ENCODE results near the gene PCP4. TPM values are rescaled to one million over a fixed set of nuclear protein-coding genes. Genes with fewer than 3 reads are reported as not detected.
A peak's percentile ranks its signal among the peaks of the same experiment; 100 is the strongest.

PCP4 gene
- not detected for total RNA-seq

DNA sequence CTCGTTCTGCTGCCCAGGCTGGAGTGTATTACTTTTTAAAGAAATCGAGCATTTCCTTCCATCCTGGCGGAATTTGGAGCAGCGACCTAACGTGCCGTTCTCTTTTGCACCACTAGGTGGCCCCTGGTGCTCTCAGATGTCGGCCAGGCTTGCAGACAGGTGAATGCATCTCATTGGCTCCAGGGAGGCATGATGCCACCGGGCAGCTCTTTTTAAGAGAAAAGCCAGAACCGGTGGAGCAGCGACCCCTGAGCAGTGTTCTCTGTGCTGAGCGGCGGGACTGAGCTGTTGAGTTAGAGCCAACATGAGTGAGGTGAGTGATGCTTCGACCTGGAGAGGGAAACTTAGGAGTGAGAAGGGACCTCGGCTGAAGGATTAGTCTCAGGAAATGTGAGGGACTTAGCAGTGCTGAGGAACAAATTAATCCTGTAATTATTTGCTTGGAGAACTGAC lies at the start of gene PCP4:
TSS of gene PCP4 (plus strand) at position 241 of the 453 bp plus-strand sequence. CDS start at position 305, 64 bp downstream.
- no peaks in the 10 kb centered on the region for H3K27me3 Mint-ChIP-seq
- no peaks in the 10 kb centered on the region for H3K4me1 Mint-ChIP-seq
- H3K9me3 Mint-ChIP-seq (ENCODE audit: low read depth) = no peaks in the 10 kb centered on the region
- H3K36me3 Mint-ChIP-seq = no peaks in the 10 kb centered on the region
- ATAC-seq = no peak
- H3K27ac Mint-ChIP-seq = no peak within 1 kb of the TSS
- CTCF ChIA-PET = interaction anchor here (0.8 to 1.6 kb wide), 5 partner anchors 11 to 254 kb away, joined by 3 to 4 read pairs (median 3); no protein-coding TSS in a partner anchor
- no peak within 1 kb of the TSS for H3K4me3 Mint-ChIP-seq
- DNase-seq = peak; percentile 45

DNA sequence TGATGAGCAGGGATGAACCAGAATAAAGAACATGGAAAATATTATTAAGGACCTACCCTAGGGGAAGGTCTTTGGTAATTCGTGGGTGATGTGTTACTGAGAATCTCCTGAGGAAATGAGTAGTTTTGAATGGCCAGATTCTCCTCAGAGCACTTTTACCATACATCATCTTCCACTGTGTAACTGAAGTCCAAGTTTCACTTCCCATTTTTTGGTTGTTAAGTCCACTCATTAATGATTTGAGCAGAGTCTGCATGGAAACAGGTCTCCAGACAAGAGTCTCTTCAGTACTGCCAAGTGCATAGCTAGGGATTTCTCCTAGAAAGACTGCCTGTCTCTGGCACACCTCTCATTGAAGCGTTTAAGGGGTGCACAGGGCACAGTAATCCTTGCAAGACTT lies 48.7 kb upstream of the PCP4 start:
- H3K36me3 Mint-ChIP-seq = no peaks in the 10 kb centered on the region
- no peaks in the 10 kb centered on the region for H3K27me3 Mint-ChIP-seq
- no peak for ATAC-seq
- no peak overlapping the region for H3K27ac Mint-ChIP-seq
- H3K4me1 Mint-ChIP-seq = no peaks in the 10 kb centered on the region
- H3K9me3 Mint-ChIP-seq (ENCODE audit: low read depth) = no peaks in the 10 kb centered on the region
- no peak for DNase-seq
- no peak overlapping the region for H3K4me3 Mint-ChIP-seq
- CTCF ChIA-PET = no interaction called here

DNA sequence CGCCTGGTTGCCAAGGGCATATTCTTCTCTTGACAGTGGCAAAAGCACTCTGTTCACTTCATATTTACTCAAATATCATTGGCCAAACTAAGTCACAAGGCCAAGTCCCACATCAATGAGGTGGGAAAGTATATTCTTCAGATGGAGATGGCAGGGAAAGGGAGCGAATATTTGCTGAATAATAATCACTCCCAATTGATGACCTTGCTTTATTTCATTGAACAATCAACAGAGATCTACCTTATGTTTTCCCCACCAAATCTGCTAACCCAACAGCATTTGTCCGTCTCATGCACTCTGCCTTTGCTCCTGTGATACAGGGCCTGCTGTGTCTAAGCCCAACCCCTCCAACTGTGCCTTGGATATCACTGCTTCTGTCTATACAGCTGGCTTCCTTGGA lies 45.2 kb upstream of the PCP4 start:
- CTCF ChIA-PET = no interaction called here
- no peak overlapping the region for H3K4me3 Mint-ChIP-seq

DNA sequence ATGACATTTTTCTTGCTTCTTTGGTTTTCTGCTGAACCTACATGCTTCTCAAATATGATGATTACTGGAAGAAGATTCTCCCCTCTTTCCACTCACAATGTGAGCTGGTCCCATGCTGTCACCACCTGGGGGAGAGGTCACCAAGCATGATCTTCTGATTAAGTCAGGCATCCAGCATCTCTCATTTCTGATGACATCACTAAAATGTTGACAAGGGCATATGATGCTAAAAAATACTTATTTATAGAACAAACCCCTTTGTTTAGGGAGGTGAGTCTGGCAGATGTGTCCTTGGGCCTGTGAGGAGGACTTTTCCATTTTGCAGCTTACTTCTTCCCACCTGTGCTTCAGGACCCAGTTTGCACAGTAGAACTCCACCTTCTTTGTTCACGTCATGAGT lies 42.0 kb upstream of the PCP4 start:
- Mint-ChIP-seq H3K4me3 (no peak overlapping the region), H3K27ac (no peak overlapping the region), H3K27me3 (no peaks in the 10 kb centered on the region), H3K9me3 (ENCODE audit: low read depth) (peaks cover 6% of the 10 kb centered on the region), H3K36me3 (no peaks in the 10 kb centered on the region), H3K4me1 (no peaks in the 10 kb centered on the region)
- ATAC-seq (no peak), DNase-seq (no peak)
- CTCF ChIA-PET = no interaction called here

More for the DNA sequence above, 45.2 kb upstream of the PCP4 start:
- H3K27me3 Mint-ChIP-seq = no peaks in the 10 kb centered on the region
- no peaks in the 10 kb centered on the region for H3K36me3 Mint-ChIP-seq
- no peak overlapping the region for H3K27ac Mint-ChIP-seq
- peaks cover 6% of the 10 kb centered on the region for H3K9me3 Mint-ChIP-seq (ENCODE audit: low read depth)
- ATAC-seq (no peak), DNase-seq (no peak)
- H3K4me1 Mint-ChIP-seq = no peaks in the 10 kb centered on the region

DNA sequence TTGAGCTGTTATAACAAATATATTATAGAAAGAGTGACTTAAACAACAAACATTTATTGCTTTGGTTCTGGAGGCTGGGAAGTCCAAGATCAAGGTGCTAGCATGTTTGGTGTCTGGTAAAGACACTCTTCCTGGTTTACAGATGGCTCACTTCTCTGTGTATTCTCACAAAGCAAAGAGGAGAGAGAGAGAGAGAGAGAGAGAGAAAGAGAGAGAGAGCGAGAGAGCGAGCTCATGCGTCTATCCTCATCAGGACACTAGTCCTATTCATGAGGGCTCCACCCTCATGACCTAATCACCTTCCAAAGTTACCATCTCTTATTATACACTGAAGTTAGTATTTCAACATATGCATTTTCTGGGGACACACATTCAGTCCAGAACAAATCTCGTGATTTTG lies 32.7 kb upstream of the PCP4 start:
- H3K27me3 Mint-ChIP-seq = no peaks in the 10 kb centered on the region
- H3K4me1 Mint-ChIP-seq = no peaks in the 10 kb centered on the region
- CTCF ChIA-PET = no interaction called here
- no peaks in the 10 kb centered on the region for H3K36me3 Mint-ChIP-seq
- H3K4me3 Mint-ChIP-seq = no peak overlapping the region
- peaks cover 2% of the 10 kb centered on the region for H3K9me3 Mint-ChIP-seq (ENCODE audit: low read depth)
- DNase-seq (no peak), ATAC-seq (no peak)
- no peak overlapping the region for H3K27ac Mint-ChIP-seq

DNA sequence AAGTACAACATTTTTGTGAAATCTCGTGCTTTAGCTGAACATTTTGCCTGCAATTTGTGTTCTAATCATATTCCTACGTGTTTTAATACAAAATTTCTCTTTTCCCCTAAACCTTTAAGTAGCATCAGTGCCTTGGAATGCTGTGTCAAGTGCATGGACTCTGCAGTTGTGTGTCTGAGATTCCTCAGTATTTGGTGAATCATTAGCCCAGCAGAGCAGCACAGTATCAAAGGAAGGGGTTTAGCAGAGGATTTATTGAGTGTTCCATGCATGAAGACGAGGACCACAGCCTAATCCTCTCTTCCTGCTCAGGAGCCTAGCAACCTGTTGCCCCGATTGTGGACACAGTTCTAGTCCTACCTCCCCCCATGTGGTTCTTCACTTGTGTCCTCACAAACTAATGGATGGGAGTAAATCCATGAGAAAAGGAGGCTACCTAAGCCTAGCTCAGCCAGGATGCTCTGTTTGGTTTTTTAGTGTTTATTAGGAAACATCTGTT lies 29.3 kb upstream of the PCP4 start:
- DNase-seq = no peak
- no peaks in the 10 kb centered on the region for H3K4me1 Mint-ChIP-seq
- H3K27me3 Mint-ChIP-seq = no peaks in the 10 kb centered on the region
- CTCF ChIA-PET = no interaction called here
- peaks cover 2% of the 10 kb centered on the region for H3K9me3 Mint-ChIP-seq (ENCODE audit: low read depth)
- no peak overlapping the region for H3K27ac Mint-ChIP-seq
- no peaks in the 10 kb centered on the region for H3K36me3 Mint-ChIP-seq
- no peak for ATAC-seq
- no peak overlapping the region for H3K4me3 Mint-ChIP-seq

DNA sequence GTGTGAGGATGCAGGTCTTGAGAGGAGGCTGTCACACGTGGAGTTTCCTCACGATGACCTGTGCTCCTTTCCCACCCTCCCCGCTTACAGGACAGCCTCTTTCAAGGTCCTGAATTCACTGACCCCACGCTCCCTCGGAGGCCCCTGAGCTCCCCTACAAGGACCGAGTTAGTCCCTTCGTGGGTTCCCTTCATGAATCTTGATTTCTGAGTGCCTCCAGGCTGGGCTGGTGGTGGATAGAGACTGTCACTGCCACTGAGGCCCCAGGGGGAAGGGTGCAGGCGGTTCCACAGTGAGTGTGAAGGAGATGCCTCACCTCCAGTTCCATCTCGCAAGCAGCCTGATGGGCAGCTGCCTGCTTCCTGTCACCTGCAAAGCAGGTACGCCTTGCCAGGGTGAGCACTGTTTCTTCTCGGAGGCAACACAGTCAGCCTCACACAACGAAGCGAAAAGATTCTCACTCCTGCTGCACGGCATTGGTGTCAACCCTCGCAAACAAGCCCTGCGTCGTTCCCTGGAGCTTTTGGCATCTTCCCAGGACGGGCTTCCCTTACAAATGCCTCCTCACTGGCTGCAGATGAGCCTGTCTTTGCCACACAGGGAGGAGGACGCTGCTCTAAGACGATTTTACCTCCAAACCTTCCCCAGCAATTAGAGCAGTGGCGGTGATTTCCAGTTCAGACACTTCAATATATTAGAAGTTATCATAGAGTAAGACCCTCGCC lies 26.7 kb upstream of the PCP4 start:
- no peak for ATAC-seq
- Mint-ChIP-seq H3K36me3 (no peaks in the 10 kb centered on the region), H3K27ac (no peak overlapping the region), H3K4me1 (no peaks in the 10 kb centered on the region), H3K27me3 (no peaks in the 10 kb centered on the region), H3K4me3 (no peak overlapping the region), H3K9me3 (ENCODE audit: low read depth) (peaks cover 2% of the 10 kb centered on the region)
- no peak for DNase-seq
- CTCF ChIA-PET = no interaction called here

DNA sequence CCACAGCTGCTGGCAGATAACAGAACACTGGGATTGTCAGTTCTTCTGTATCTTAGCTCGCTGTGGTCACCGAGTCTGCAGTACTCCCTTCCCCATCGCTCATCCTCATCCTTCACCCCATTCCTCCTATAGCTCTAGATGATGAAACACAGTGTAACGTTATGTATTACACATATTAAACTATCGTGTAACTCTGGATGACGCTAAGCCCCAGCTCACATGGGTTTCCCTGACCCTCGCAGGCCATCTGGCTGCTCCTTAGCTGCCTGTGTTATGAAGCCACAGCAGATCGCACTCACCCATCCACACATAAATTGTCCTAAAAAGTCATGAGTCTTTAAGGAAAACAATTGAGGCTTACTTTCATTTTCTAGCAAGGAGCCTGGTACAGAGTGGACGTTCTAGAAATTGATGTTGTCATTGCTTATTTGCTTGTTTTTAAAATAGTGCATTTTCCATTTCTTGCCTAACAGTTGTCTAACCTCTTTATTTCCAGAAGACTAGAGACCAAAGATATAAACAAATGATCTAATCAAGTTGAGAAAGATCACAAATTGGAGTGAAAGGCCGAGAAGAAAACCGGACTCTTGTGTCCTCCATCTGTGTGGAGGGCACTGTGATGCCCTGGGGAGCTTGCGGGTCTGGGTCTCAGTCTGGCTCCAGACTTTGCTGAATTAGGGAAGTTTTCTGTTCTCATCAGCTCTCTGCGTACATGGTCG lies 24.3 kb upstream of the PCP4 start:
- Mint-ChIP-seq H3K27me3 (no peaks in the 10 kb centered on the region), H3K4me1 (no peaks in the 10 kb centered on the region), H3K9me3 (ENCODE audit: low read depth) (no peaks in the 10 kb centered on the region), H3K27ac (no peak overlapping the region), H3K4me3 (no peak overlapping the region), H3K36me3 (no peaks in the 10 kb centered on the region)
- ATAC-seq (no peak), DNase-seq (no peak)
- CTCF ChIA-PET = no interaction called here

DNA sequence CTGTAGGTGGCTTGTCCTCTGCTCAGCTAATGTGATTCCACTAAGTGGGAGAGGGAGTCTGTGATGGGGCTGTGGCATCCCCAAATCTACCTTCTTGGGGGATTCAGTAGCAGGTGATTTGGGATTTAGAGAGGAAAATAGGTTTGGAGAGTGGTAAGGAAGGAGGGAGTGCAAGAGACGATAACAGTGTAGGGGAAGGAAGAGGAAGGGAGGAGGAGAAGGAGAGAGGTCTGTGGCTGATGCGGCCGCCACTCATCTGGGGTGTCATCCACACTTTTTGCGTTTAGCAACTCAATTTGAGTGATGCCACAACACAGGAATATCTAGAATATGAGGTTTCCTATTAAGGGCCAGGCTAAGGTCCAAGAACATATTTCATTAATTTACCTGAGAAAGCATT lies 23.8 kb upstream of the PCP4 start:
- no peak for ATAC-seq

DNA sequence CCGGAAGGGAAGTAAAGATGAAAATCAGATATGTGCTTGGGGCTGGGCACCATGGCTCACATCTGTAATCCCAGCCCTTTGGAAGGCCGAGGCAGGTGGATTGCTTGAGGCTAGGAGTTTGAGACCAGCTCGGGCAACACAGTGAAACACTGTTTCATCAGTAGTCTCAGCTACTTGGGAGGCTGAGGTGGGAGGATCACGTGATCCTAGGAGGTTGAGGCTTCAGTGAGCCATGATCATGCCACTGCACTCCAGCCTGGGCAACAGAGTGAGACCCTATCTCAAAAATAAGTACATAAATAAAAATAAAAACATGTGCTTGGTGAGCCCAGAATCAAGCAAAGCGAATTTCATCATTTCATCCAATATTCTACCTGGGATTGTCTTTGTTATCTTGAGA lies 23.3 kb upstream of the PCP4 start:
- DNase-seq = no peak
- CTCF ChIA-PET = no interaction called here
- H3K36me3 Mint-ChIP-seq = no peaks in the 10 kb centered on the region
- no peak overlapping the region for H3K4me3 Mint-ChIP-seq
- H3K27ac Mint-ChIP-seq = no peak overlapping the region
- H3K9me3 Mint-ChIP-seq (ENCODE audit: low read depth) = no peaks in the 10 kb centered on the region
- no peaks in the 10 kb centered on the region for H3K4me1 Mint-ChIP-seq
- no peak for ATAC-seq
- H3K27me3 Mint-ChIP-seq = no peaks in the 10 kb centered on the region

More for the DNA sequence above, 23.8 kb upstream of the PCP4 start:
- H3K4me3 Mint-ChIP-seq = no peak overlapping the region
- no peaks in the 10 kb centered on the region for H3K27me3 Mint-ChIP-seq
- H3K36me3 Mint-ChIP-seq = no peaks in the 10 kb centered on the region
- no peaks in the 10 kb centered on the region for H3K9me3 Mint-ChIP-seq (ENCODE audit: low read depth)
- H3K4me1 Mint-ChIP-seq = no peaks in the 10 kb centered on the region
- CTCF ChIA-PET = no interaction called here
- H3K27ac Mint-ChIP-seq = no peak overlapping the region
- no peak for DNase-seq

DNA sequence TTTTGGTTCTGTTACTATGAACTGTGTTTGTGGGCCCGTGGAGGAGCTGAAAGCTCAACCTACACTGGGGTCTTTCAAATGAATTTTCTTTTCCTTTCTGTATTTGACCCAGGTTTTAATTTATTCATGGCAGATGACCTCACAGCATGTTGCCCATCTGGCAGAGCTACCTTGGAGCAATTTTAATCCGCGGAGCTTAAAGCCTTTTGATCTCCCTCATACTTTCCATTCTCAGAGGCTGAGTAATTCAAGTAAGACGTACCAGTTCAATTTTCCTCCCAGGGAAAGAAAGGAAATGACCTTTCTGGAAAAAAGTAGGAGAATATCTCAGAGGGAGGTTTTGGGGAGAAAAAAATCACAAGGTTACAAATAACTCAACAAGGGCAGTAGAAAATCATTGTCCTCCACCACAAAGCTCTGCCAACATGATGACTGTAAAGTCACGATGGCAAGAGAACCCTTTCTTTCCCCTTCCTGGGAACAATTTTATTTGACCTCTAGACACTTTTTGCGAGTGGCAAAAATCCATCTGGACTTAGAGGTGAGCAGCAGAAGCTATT lies 21.6 kb upstream of the PCP4 start:
- H3K27me3 Mint-ChIP-seq = no peaks in the 10 kb centered on the region
- no peak overlapping the region for H3K27ac Mint-ChIP-seq
- no peaks in the 10 kb centered on the region for H3K36me3 Mint-ChIP-seq
- H3K9me3 Mint-ChIP-seq (ENCODE audit: low read depth) = no peaks in the 10 kb centered on the region
- DNase-seq (no peak), ATAC-seq (no peak)
- CTCF ChIA-PET = no interaction called here
- no peak overlapping the region for H3K4me3 Mint-ChIP-seq
- no peaks in the 10 kb centered on the region for H3K4me1 Mint-ChIP-seq

DNA sequence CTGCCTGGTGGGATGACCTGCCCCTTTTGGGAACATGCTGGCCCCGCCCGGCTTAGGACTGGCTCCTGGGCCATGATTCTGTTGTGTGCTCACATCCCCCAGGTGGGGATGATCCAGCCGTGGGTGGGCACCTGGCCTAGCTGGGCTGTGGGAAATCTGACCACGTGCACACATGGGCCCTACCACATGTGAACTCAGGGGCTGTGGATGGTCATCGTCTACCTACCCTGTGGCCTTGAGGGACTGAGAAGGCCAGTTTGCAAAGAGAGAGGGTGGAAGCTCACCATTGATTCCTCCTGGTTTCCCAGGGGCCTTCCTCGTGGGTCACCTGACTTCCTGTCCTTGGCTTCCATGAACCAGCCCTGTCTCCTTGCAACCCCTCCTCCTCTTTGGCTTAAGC lies 19.4 kb upstream of the PCP4 start:
- no peak overlapping the region for H3K27ac Mint-ChIP-seq
- CTCF ChIA-PET = no interaction called here
- H3K36me3 Mint-ChIP-seq = no peaks in the 10 kb centered on the region
- no peak for ATAC-seq
- H3K9me3 Mint-ChIP-seq (ENCODE audit: low read depth) = no peaks in the 10 kb centered on the region
- no peak overlapping the region for H3K4me3 Mint-ChIP-seq
- H3K27me3 Mint-ChIP-seq = no peaks in the 10 kb centered on the region
- no peaks in the 10 kb centered on the region for H3K4me1 Mint-ChIP-seq
- DNase-seq = no peak

DNA sequence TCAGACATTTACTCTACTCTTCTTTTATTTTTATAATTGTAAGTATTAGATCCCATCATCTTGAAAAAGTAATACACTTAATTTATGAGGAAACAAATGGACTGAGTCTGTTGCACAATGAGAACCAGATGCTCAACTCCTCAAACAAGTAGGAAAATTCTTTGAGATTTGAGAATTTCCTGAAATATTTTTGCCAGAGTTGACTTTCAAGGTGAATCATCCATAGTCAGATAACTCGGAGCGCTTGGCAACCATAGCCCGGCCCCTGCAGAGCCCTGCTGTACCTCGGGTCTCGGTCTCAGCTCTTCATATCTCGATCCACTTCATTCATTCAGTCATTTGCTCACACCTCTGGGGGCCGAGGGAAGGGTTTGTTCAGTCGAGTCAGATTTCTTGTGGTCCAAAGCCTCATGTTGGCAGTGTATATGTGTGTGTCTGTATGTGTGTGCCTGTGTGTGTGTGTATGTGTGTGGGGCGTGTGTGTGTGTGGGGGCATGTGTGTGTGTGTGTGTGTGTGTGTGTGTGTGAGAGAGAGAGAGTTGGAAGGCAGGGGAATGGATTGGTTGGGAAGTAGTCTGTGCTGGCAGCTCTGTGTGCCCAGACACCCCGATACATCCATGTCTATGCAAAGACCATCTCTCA lies 18.1 kb upstream of the PCP4 start:
- CTCF ChIA-PET = no interaction called here
- H3K27me3 Mint-ChIP-seq = no peaks in the 10 kb centered on the region
- no peak overlapping the region for H3K27ac Mint-ChIP-seq
- no peak for ATAC-seq
- H3K9me3 Mint-ChIP-seq (ENCODE audit: low read depth) = peaks cover 3% of the 10 kb centered on the region
- H3K36me3 Mint-ChIP-seq = no peaks in the 10 kb centered on the region
- H3K4me3 Mint-ChIP-seq = no peak overlapping the region
- no peak for DNase-seq
- no peaks in the 10 kb centered on the region for H3K4me1 Mint-ChIP-seq
